ENCODE results near the gene TSPAN6. TPM values are rescaled to one million over a fixed set of nuclear protein-coding genes. Genes with fewer than 3 reads are reported as not detected.

The TSPAN6 gene
- total and polyA plus RNA-seq, 10 of the 15 experiments (the other 5 are each of a cell fraction or from before 2014, with no cell fraction given), result 0.04 to 0.23 (median 0.08) TPM; not detected in 5

- ChIA-PET RAD21 (ENCODE audit: unreplicated experiment) (no interaction called here), POLR2A (no interaction called here), CTCF (interaction anchor here (1.2 kb wide), 1 partner anchor 126 kb away, joined by 3 read pairs; no protein-coding TSS in a partner anchor), SMC1A (ENCODE audit: uncharacterized antibody, unreplicated experiment) (no interaction called here)
- Histone ChIP-seq H3K36me3 (ENCODE audit: control insufficient read depth in 2 of 2, insufficient read depth in 2 of 2, low read length in 1 of 2) (no peaks in the 10 kb centered on the region), H3K9me3 (replicated peaks; ENCODE audit: control insufficient read depth, insufficient read depth, low read length) (no peaks in the 10 kb centered on the region), H2AFZ (ENCODE audit: control insufficient read depth, low read depth, low read length) (no peak overlapping the region), H3K27me3 (replicated peaks in 1 of 2; ENCODE audit: control insufficient read depth in 2 of 2, insufficient read depth in 2 of 2, low read length in 1 of 2) (no peaks in the 10 kb centered on the region; a peak in 1 of 4 replicates), H3K27ac (ENCODE audit: control insufficient read depth, insufficient read depth) (no peak overlapping the region), H3K4me1 (ENCODE audit: control insufficient read depth, insufficient read depth, low read length) (no peaks in the 10 kb centered on the region), H4K20me1 (ENCODE audit: control insufficient read depth, insufficient read depth) (no peaks in the 10 kb centered on the region), H3K79me2 (ENCODE audit: control insufficient read depth, insufficient read depth, low read length) (no peaks in the 10 kb centered on the region), H3K4me3 (no peak overlapping the region), H3K9ac (ENCODE audit: control insufficient read depth, insufficient read depth, low read length) (no peak overlapping the region), H3K4me2 (ENCODE audit: control insufficient read depth, insufficient read depth) (no peak overlapping the region)
- ATAC-seq (no peak), FAIRE-seq (no peak), DNase-seq (ENCODE audit: low read depth, low spot score) (no peak)
- 0% methylated on average over 3 of the region's 3 CpGs for WGBS (ENCODE audit: insufficient coverage, insufficient replicate concordance, low lambda C conversion rate, missing lambda C conversion rate)
- intact Hi-C loops (cut with micrococcal nuclease; ENCODE audit: unreplicated experiment), result no loop called here
- in situ Hi-C loops (cut with MboI), result no loop called here
- TF ChIP-seq BMI1 (IDR thresholded peaks at IDR 0.05; ENCODE audit: borderline replicate concordance), result no peak
- no peak for TF ChIP-seq SREBF2 (IDR thresholded peaks at IDR 0.05; ENCODE audit: low read length)
- no peak for TF ChIP-seq HCFC1 (IDR thresholded peaks at IDR 0.05; ENCODE audit: low read length)
- TF ChIP-seq NR2C1 (IDR thresholded peaks at IDR 0.05), result no peak
- no peak for TF ChIP-seq POLR2A (IDR thresholded peaks at IDR 0.05; ENCODE audit: low read depth, low read length)
- TF ChIP-seq TCF3 (IDR thresholded peaks at IDR 0.05; ENCODE audit: borderline replicate concordance, insufficient read depth, low read depth, low read length), result no peak
- no peak for TF ChIP-seq ESRRA (IDR thresholded peaks at IDR 0.05; ENCODE audit: low read length)
- TF ChIP-seq ELK1 (IDR thresholded peaks at IDR 0.05; ENCODE audit: low read depth, low read length), result no peak
- no peak for TF ChIP-seq PML (IDR thresholded peaks at IDR 0.05; ENCODE audit: low read length)
- TF ChIP-seq HDAC6 (IDR thresholded peaks at IDR 0.05; ENCODE audit: unreplicated experiment), result no peak
- no peak for TF ChIP-seq SMC3 (IDR thresholded peaks at IDR 0.05; ENCODE audit: borderline replicate concordance, low read length)
- TF ChIP-seq BRCA1 (IDR thresholded peaks at IDR 0.05; ENCODE audit: low read depth, low read length), result no peak
- TF ChIP-seq ZZZ3 (IDR thresholded peaks at IDR 0.05; ENCODE audit: control insufficient read depth, insufficient read length, low read depth), result no peak
- TF ChIP-seq STAT1 (conservative IDR thresholded peaks at IDR 0.05), result no peak
- no peak for TF ChIP-seq RUNX3 (IDR thresholded peaks at IDR 0.05; ENCODE audit: low read length)
- TF ChIP-seq ZNF274 (IDR thresholded peaks at IDR 0.05; ENCODE audit: insufficient read depth, insufficient read length), result no peak
- no peak for TF ChIP-seq ETV6 (conservative IDR thresholded peaks at IDR 0.05 in 1 of 2, IDR thresholded peaks at IDR 0.05 in 1 of 2; ENCODE audit: borderline replicate concordance in 1 of 2, low read depth in 1 of 2)
- BruUV-seq (replicated peaks), result no TSS peak
Measured at GRCh38 chrX:100642290-100642689, 5.7 kb upstream of the TSPAN6 start.
